Measurements from ENCODE around the gene SUN1.

SUN1 gene

GRCh38 chr7:815284-816216 lies 16.7 kb upstream of the SUN1 start:
- Histone ChIP-seq H3K27me3 (ENCODE audit: control insufficient read depth, insufficient read depth, low read length) (no peaks in the 10 kb centered on the region), H3K4me1 (ENCODE audit: control insufficient read depth, insufficient read depth, low read length) (peaks cover 25% of the 10 kb centered on the region), H3K27ac (ENCODE audit: low read depth, low read length) (peak overlapping the region; percentile 78), H3K9ac (ENCODE audit: low read length) (peak overlapping the region; percentile 63), H3K4me3 (ENCODE audit: low read depth, low read length) (peak overlapping the region; percentile 85), H3K9me3 (ENCODE audit: control insufficient read depth, insufficient read depth, low read depth, low read length) (peaks cover under 1% of the 10 kb centered on the region; the same call in 1 of the 2 replicates), H3K36me3 (ENCODE audit: control insufficient read depth, insufficient read depth, low read length) (no peaks in the 10 kb centered on the region)

GRCh38 chr7:816300-816750 lies 16.0 kb upstream of the SUN1 start:
- Histone ChIP-seq H3K9ac (ENCODE audit: low read length) (no peak overlapping the region), H3K27me3 (ENCODE audit: control insufficient read depth, insufficient read depth, low read length) (no peaks in the 10 kb centered on the region), H3K27ac (ENCODE audit: low read depth, low read length) (no peak overlapping the region), H3K36me3 (ENCODE audit: control insufficient read depth, insufficient read depth, low read length) (no peaks in the 10 kb centered on the region), H3K4me3 (ENCODE audit: low read depth, low read length) (peak overlapping the region; percentile 85), H3K4me1 (ENCODE audit: control insufficient read depth, insufficient read depth, low read length) (peaks cover 26% of the 10 kb centered on the region), H3K9me3 (ENCODE audit: control insufficient read depth, insufficient read depth, low read depth, low read length) (no peaks in the 10 kb centered on the region)

GRCh38 chr7:816751-817671 lies 15.3 kb upstream of the SUN1 start:
- Histone ChIP-seq H3K27me3 (ENCODE audit: control insufficient read depth, insufficient read depth, low read length) (no peaks in the 10 kb centered on the region), H3K9me3 (ENCODE audit: control insufficient read depth, insufficient read depth, low read depth, low read length) (no peaks in the 10 kb centered on the region), H3K4me3 (ENCODE audit: low read depth, low read length) (peak overlapping the region; percentile 85), H3K9ac (ENCODE audit: low read length) (peak overlapping the region; percentile 77), H3K36me3 (ENCODE audit: control insufficient read depth, insufficient read depth, low read length) (no peaks in the 10 kb centered on the region), H3K4me1 (ENCODE audit: control insufficient read depth, insufficient read depth, low read length) (peaks cover 26% of the 10 kb centered on the region), H3K27ac (ENCODE audit: low read depth, low read length) (no peak overlapping the region)

- no peak overlapping the region for H3K9ac ChIP-seq (ENCODE audit: low read length)
- H3K9me3 ChIP-seq (ENCODE audit: control insufficient read depth, insufficient read depth, low read depth, low read length): no peaks in the 10 kb centered on the region
- no peak overlapping the region for H3K27ac ChIP-seq (ENCODE audit: low read depth, low read length)
- H3K27me3 ChIP-seq (ENCODE audit: control insufficient read depth, insufficient read depth, low read length): no peaks in the 10 kb centered on the region
- peaks cover 4% of the 10 kb centered on the region; the same call in 1 of the 2 replicates for H3K36me3 ChIP-seq (ENCODE audit: control insufficient read depth, insufficient read depth, low read length)
- peaks cover 18% of the 10 kb centered on the region for H3K4me1 ChIP-seq (ENCODE audit: control insufficient read depth, insufficient read depth, low read length)
- H3K4me3 ChIP-seq (ENCODE audit: low read depth, low read length): peak overlapping the region; percentile 85
Measured at GRCh38 chr7:818031-818699, 14.1 kb upstream of the SUN1 start.

- Histone ChIP-seq H3K27ac (ENCODE audit: low read depth, low read length) (no peak overlapping the region), H3K4me3 (ENCODE audit: low read depth, low read length) (no peak overlapping the region), H3K4me1 (ENCODE audit: control insufficient read depth, insufficient read depth, low read length) (peaks cover 11% of the 10 kb centered on the region; the same call in 1 of the 2 replicates), H3K9me3 (ENCODE audit: control insufficient read depth, insufficient read depth, low read depth, low read length) (no peaks in the 10 kb centered on the region), H3K9ac (ENCODE audit: low read length) (no peak overlapping the region), H3K27me3 (ENCODE audit: control insufficient read depth, insufficient read depth, low read length) (no peaks in the 10 kb centered on the region), H3K36me3 (ENCODE audit: control insufficient read depth, insufficient read depth, low read length) (peaks cover 7% of the 10 kb centered on the region; the same call in 1 of the 2 replicates)
Measured at GRCh38 chr7:820341-820740, 11.9 kb upstream of the SUN1 start.

- H3K27ac ChIP-seq (ENCODE audit: low read depth, low read length): no peak overlapping the region
- no peak overlapping the region for H3K4me3 ChIP-seq (ENCODE audit: low read depth, low read length)
- H3K9ac ChIP-seq (ENCODE audit: low read length): no peak overlapping the region
- H3K9me3 ChIP-seq (ENCODE audit: control insufficient read depth, insufficient read depth, low read depth, low read length): no peaks in the 10 kb centered on the region
- H3K36me3 ChIP-seq (ENCODE audit: control insufficient read depth, insufficient read depth, low read length): peaks cover 7% of the 10 kb centered on the region; the same call in 1 of the 2 replicates
- H3K4me1 ChIP-seq (ENCODE audit: control insufficient read depth, insufficient read depth, low read length): peaks cover 14% of the 10 kb centered on the region
- no peaks in the 10 kb centered on the region for H3K27me3 ChIP-seq (ENCODE audit: control insufficient read depth, insufficient read depth, low read length)
Measured at GRCh38 chr7:821688-822087, 10.6 kb upstream of the SUN1 start.

GRCh38 chr7:822692-823276 lies 9.5 kb upstream of the SUN1 start:
- H3K9ac ChIP-seq (ENCODE audit: low read length): no peak overlapping the region
- no peaks in the 10 kb centered on the region for H3K27me3 ChIP-seq (ENCODE audit: control insufficient read depth, insufficient read depth, low read length)
- peaks cover 14% of the 10 kb centered on the region for H3K4me1 ChIP-seq (ENCODE audit: control insufficient read depth, insufficient read depth, low read length)
- H3K9me3 ChIP-seq (ENCODE audit: control insufficient read depth, insufficient read depth, low read depth, low read length): no peaks in the 10 kb centered on the region
- no peak overlapping the region for H3K27ac ChIP-seq (ENCODE audit: low read depth, low read length)
- H3K36me3 ChIP-seq (ENCODE audit: control insufficient read depth, insufficient read depth, low read length): peaks cover 7% of the 10 kb centered on the region; the same call in 1 of the 2 replicates
- no peak overlapping the region for H3K4me3 ChIP-seq (ENCODE audit: low read depth, low read length)

GRCh38 chr7:823649-824048 lies 8.6 kb upstream of the SUN1 start:
- no peak overlapping the region for H3K9ac ChIP-seq (ENCODE audit: low read length)
- H3K27me3 ChIP-seq (ENCODE audit: control insufficient read depth, insufficient read depth, low read length): no peaks in the 10 kb centered on the region
- no peak overlapping the region for H3K4me3 ChIP-seq (ENCODE audit: low read depth, low read length)
- peaks cover 14% of the 10 kb centered on the region for H3K4me1 ChIP-seq (ENCODE audit: control insufficient read depth, insufficient read depth, low read length)
- H3K9me3 ChIP-seq (ENCODE audit: control insufficient read depth, insufficient read depth, low read depth, low read length): no peaks in the 10 kb centered on the region
- no peak overlapping the region for H3K27ac ChIP-seq (ENCODE audit: low read depth, low read length)
- peaks cover 7% of the 10 kb centered on the region; the same call in 1 of the 2 replicates for H3K36me3 ChIP-seq (ENCODE audit: control insufficient read depth, insufficient read depth, low read length)

GRCh38 chr7:824081-824480 lies 8.2 kb upstream of the SUN1 start:
- H3K4me3 ChIP-seq (ENCODE audit: low read depth, low read length): no peak overlapping the region
- no peaks in the 10 kb centered on the region for H3K9me3 ChIP-seq (ENCODE audit: control insufficient read depth, insufficient read depth, low read depth, low read length)
- H3K27ac ChIP-seq (ENCODE audit: low read depth, low read length): no peak overlapping the region
- H3K9ac ChIP-seq (ENCODE audit: low read length): no peak overlapping the region
- H3K27me3 ChIP-seq (ENCODE audit: control insufficient read depth, insufficient read depth, low read length): no peaks in the 10 kb centered on the region
- H3K4me1 ChIP-seq (ENCODE audit: control insufficient read depth, insufficient read depth, low read length): peaks cover 14% of the 10 kb centered on the region
- H3K36me3 ChIP-seq (ENCODE audit: control insufficient read depth, insufficient read depth, low read length): peaks cover 7% of the 10 kb centered on the region; the same call in 1 of the 2 replicates

GRCh38 chr7:824664-825063 lies 7.6 kb upstream of the SUN1 start:
- Histone ChIP-seq H3K9ac (ENCODE audit: low read length) (no peak overlapping the region), H3K27me3 (ENCODE audit: control insufficient read depth, insufficient read depth, low read length) (no peaks in the 10 kb centered on the region), H3K4me3 (ENCODE audit: low read depth, low read length) (no peak overlapping the region), H3K4me1 (ENCODE audit: control insufficient read depth, insufficient read depth, low read length) (peaks cover 14% of the 10 kb centered on the region), H3K36me3 (ENCODE audit: control insufficient read depth, insufficient read depth, low read length) (peaks cover 7% of the 10 kb centered on the region; the same call in 1 of the 2 replicates), H3K27ac (ENCODE audit: low read depth, low read length) (no peak overlapping the region), H3K9me3 (ENCODE audit: control insufficient read depth, insufficient read depth, low read depth, low read length) (no peaks in the 10 kb centered on the region)
